Hepatic stellate cell (primary cell): ENCODE measurements around the gene APOBEC3H.

Source experiments
- DNase-seq: peaks from one replicate; pipeline ENCODE4 v3.0.0; 2011; ENCODE audit warnings: low spot score

APOBEC3H gene

DNA sequence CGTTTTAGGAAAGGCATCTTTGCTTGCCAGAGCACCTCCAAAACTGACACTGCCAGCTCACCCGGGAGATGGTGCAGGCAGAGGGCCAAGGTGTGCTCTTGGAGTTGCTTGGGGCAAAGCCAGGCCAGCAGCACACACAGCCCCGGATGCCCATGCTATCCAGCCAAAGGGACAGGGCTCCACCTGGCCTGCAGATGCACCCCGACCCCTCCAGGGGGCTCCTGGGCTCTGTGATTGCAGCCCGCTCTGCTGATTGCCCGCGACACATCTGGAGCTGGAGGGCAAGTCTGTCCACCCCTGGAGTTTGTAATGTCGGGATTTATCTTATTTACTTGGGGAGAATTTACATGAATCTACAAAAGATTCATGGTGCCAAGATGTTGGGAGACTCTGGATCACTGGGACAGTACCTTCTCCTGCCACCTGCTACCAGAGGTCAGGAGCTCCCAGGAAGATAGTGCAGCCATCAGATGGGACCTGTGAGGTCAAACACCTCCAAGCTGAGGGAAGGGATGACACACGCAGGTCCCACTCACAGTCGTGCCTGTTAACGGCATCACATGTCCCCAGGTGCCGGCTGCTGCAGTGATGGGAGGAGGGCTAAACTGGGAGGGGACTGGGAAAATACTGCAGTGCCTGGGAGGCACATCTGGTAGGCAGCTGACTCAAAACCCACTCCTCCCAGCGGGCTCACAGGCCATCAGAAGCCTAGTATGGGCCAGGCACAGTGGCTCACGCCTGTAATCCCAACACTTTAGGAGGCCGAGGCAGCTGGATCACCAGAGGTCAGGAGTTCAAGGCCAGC, 38.2 kb downstream of the APOBEC3H start:
- no peak for DNase-seq

DNA sequence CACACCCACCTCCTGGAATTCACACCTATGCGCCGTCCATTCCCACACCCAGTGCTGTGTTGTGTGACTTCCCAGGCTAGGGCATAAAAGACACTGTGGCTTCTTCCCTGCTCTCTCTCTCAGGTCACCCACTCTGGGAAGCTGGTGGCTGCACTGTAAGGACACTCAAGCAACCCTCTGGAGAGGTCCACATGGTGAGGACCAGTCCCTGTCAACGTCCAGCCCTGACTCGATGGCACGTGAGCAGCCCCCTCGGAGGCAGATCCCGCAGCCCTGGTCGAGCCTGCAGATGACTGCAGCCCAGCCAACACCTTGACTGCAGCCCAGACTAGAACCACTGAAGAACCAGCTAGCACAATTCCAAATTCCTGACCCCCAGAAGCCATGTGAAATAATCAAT, 39.3 kb downstream of the APOBEC3H start:
- DNase-seq, result no peak

DNA sequence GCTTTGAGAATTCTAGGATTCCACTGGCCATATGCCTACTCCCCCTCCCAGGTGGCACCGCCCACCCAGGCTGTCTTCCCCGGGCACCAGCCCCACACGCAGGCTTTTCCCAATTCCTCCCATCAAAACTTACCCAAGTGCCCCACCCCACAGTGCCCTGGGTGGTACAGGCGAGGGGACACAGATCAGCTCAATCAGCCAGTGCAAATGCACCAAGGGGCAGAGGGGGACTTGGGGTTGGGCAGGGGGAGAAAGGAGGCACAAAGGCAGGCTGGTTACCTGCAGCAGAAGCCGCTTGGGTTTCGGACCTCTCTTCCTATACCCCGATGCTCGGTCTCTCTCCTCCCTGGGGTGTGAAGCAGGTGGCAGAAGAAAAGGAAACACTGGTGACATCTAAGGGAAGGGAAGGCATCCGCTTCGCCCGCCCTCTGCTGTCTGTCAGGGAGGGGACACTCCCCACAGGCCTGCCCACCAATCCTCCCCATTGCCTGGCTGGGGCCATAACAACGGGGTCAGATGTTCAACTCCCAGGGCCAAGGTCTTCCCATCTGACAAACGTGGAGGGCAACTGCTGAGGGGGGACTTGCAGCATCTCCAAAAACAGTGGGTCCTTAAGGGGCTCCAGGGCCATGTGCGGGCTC, 41.4 kb downstream of the APOBEC3H start:
- no peak for DNase-seq

DNA sequence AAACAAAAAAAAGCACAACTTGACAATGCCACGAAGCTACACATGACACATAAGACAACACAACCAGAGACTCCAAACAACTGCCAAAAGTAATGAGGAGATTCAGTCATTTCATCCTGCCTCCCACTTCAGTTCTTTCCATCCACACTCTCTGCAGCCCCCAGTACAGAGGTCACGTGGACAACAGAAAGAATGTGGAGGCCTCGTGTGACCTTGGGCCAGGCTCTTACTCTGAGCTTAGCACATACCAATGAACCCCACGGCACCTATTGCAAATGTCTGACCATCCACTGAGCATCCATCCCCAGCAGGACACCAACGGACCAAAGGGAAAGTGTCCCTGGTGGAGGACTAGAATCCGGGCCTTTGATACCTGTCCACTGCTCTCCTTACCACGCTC, 42.9 kb downstream of the APOBEC3H start:
- no peak for DNase-seq

DNA sequence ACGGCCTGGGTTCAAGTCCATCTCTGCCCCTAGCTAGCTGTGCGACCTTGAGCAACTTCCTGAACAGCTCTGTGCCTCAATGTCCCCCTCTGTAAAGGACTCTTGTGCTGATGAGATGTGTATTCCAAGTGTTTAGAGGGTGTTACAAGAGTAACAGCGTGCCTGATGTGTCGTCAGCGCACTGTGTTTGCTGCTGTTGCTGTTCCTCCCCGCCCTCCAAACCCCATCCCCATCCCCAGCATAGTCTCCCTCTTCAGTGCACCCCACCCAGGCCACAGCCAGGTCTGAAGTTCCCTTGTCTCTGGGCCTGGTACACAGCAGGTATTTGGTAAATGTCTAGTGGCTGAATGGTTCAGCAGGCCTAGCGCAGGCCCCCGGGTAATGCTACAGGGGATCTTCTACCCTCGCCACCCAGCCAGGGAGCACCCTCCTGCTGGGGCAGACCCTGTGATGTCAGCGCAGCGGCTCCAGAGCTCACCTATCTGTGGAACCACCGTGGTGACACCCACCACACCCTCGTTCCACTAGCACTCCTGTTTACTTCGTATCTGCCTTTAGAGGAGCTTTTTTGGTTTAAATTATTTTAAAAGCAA, 45.1 kb downstream of the APOBEC3H start:
- no peak for DNase-seq

DNA sequence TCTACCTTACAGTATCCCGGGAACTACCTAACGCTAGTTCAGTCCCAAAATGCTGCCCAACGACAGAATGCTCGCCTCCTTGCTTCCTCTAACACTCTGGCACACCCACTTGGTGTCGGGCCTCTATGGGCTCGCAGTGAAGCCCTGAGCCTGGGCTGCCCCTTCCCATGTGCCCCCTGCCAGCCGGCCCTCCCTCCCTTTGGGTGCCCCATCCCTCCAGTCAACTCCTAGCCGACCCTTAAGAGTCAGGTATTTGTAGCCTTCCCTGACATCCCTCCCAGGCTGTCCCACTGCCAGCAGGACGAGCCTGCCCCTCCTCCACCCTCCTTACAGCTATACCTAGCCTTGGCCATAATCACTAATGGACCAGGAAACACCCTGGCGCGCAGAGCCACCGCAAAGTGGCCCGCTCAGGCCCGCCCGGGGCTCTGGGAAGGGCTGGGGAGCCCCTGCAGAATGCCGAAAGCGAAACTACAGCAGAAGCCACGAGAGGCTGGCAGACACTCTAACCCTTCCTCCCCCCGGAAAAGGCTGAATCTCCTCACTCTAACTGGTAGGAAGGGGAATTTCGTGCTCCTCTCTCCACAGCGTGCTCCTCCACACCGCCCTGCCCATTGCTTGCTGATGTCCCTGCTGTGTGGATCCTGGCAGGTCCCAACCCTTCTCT, 47.2 kb downstream of the APOBEC3H start:
- DNase-seq, result peak; percentile 81

DNA sequence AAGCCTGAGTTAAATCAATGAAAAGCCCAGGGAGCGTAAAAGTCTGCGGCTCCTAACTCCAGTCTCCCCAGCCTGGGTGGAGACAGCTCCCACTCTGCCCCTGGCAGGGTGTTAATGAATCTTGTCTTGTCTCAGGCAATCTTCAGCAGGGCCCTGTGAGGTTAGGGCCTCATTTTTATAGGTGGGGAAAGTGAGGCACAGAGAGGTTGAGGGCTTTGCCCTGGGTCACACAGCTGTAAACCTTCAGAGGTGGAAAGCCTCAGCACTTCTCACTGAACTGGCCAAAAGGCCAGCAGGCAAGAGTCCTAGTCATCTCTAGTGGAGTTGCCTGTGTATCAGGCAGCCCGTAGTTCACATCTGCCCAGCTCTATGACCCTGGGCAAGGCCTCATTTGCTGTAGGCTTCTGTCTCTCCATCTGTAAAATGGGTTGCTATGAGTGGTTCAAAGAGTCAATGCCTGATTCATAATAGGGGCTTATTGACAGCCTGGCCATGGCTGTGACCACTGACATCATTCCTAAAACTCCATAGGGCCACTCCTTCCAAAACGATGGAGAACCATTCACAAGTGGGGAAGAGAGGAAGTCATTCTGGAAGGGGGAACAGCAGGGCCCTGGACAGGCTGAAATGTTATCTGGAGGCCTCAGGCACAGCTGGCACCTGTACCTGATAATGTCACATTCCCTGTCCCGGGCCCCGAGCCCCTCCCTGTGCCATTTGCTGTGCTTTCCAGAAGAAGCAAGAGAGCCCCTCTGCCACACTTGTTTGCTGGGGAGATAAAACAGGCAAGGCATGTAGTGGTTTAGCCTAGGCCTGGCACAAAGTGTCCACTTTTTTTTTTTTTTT, 49.4 kb downstream of the APOBEC3H start:
- DNase-seq, result no peak

DNA sequence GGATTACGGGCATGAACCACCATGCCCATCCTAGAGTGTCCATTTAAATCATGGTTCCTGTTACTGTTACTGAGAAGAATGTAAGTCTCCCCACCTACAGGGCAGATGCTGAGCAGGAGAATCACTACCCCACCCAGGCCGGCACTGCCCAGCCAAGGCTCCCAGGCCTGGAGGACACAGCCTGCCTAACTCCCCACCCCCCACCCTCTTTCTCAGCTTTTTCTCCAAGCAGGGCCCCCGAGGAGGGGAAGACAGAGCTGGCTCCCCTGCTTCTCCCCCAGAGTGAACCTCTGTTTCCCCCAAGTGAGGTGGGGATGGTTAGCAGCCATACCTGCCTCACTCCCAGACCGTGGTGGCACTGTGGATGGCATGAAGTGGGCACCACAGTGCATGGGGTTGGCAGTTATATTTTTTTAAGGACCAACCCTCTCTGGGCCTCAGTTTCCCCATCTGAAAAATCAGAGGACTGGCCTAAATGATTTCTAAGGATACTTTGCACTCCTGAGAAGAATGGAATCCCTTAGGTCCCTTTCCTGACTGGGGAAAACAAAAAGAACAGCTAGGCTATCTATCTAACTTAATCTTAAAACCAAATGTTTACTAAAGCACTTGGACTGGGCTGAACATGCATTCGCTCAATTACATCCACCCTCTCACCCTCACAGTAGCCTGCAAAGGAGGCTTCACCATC, 50.4 kb downstream of the APOBEC3H start:
- no peak for DNase-seq

DNA sequence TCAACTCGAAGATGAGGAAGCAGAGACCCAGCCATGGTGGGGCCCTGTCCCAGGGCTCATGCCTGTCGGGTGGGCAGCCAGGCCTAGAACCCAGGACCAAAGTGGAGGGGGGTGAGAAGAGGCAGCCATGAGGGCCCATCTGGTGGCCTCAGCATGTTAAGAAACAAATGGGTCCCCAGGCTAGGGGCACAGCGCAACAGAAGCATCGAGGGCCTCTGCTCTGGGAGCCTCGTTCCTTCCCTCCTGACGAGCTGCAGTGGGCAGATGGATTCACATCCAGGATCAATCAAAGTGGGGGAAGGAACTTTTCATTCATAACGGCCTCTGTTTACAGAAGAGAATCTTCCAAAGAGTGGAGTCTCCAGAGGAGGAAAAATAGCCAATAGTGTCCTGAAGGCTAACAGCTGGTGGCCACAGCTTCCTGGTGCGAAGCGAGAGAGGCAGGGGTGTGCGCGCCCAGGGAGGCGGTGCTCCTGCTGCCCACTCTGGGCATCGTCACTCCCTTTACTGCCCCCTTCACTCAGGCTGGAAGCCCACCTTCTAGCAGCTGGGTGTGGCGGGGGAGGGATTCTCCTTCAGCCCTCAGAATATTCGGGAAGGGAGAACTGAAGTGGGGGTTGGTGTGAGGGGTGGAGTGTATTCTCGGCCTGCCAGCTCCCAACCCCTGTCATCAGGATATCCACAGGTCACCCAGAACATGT, 51.1 kb downstream of the APOBEC3H start:
- no peak for DNase-seq

DNA sequence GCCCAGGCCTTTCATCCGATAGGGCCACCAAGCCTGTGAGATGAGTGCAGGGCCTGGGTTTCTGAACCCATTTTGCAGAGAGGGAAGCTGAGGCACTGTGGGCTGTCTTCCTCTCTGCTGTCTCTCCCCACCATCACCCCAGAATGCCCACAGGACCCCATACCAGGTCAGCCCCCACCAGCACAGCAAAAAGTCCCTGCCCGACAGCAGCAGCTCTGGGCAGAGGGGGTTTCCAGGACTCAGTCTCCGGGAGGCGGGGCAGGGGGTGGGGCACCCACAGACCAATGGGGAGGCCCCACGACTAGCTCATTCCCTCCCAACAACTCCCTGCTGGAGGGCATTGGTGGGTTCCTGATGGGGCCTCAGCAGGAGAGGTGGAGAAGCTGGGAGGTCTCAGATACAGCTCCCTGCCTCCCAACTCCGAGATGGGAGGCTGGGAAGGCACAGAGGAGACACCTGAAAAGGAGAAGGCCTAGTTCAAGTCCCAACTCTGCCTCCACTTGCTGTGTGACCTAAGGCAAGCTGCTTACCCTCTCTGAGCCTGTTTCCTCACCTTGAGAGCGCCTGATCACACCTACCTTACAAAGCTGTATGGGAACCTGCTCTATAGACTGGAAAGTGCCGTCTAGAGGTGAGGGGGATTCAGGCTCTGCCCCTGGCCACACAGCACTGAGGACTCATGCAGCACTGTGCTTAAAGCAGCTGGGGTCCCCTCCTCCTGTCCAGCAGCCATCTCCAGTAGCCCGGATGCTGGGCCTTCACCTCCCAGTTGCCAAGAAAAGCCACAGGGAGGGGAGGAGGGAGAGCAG, 51.9 kb downstream of the APOBEC3H start:
- no peak for DNase-seq

DNA sequence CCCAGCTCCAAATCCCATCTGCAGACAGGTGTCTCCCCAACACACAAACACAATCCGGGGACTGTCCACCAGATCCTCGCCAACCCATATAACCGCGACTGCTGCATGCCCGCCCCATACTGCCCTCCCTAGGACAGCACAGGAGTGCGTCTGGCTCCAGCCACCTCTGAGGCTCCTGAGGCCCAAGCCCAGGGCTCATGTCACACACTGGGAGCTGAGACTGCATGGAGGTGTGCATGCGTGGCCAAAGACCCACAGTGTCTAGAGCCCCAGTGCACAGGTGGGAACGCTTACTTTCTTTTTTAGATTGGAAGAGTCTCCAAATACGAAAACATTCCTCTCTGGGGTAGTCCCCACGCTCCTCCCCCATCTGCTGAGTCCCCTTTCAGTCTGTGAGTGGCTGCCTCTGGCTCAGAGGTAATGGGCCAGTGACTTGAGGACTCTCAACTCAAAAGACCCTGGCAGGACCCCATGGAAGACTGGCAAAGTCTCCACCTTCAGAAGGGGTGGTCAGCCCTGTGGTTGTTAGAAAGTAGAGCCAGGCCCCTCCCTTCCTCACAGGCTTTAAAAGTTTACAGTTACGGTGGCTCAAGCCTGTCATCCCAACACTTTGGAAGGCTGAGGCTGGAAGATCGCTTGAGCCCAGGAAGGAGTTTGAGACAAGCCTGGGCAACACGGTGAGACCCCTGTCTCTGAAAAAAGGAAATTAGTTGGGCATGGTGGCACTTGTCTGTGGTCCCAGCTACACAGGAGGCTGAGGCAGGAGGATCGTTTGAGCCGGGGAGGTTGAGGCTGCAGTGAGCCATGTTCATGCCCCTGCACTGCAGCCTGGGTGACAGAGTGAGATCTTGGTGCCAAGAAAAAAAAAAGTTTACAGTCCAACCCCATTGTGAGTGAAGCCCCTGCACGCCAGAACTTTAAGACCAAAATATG, 53.1 kb downstream of the APOBEC3H start:
- DNase-seq, result no peak

DNA sequence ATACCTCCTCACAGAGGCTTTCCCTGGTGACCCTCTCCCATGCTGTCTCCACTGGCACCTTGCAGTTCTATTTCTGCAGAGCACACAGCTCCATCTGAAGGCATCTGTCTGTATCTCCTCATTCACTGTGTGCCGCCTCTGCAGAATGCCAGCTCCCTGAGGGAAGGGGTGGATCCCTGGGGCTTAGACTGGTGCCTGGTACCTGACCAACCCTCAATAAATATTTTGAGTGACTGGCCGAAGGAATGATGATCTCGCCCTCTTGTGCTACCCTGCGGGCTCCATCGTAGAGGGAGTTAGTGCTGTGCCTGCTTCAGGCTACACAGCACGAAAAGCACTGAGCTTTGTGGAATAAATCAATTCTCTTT, 53.8 kb downstream of the APOBEC3H start:
- no peak for DNase-seq

DNA sequence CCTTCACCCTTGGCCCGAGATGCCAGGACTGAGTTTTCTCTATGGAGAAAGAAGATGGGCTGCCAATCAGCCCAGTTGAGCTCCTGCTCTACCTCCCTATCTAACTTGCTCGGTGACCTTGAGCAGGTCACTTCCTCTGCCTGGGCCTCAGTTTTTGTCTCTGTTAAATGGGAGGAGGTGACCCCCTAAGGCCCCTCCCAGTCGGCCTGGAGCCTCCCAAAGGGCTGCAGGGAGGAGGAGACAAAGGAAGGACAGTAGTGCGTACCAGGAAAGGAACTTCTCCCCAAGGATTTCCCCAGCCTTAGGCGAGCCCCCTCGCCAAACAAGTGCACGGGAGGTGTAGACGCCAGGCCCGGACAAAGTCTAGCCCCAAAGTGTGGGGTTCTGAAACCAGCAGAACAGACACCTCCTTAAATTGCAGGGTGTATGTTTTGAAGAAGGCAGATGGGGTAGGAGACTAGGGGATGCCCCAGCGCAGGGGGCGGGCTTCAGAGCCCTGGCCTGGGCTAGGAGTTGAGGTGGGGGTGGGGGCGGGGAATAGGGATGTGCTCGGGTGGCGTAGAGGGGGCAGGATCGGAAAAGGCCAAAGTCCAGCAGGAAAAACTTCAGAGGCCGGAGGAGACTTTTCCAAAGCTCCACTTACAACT, 54.4 kb downstream of the APOBEC3H start:
- DNase-seq, result no peak

DNA sequence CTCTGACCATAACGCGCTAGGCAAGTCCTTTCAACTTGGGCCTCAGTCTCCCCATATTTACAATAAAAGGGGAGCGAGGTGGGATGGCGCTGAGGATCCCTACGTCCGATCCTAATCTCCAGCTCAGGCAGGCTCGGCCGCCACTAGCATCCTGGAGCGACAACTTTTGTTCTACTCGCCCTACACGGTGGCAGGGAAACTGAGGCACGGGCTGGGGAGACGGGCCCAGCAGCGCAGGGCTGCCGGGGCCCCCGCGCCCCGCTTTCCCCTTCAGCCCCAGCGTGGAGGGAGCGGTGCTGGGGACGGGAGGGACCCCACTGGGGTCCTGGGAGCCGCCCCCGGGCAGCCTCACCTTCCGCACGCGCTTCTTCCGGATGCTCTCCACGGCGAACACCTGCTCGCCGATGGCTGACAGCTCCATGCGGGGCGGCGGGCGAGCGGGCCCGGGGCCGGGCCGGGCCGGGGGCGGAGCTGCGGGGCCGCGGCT, 55.0 kb downstream of the APOBEC3H start:
- no peak for DNase-seq

DNA sequence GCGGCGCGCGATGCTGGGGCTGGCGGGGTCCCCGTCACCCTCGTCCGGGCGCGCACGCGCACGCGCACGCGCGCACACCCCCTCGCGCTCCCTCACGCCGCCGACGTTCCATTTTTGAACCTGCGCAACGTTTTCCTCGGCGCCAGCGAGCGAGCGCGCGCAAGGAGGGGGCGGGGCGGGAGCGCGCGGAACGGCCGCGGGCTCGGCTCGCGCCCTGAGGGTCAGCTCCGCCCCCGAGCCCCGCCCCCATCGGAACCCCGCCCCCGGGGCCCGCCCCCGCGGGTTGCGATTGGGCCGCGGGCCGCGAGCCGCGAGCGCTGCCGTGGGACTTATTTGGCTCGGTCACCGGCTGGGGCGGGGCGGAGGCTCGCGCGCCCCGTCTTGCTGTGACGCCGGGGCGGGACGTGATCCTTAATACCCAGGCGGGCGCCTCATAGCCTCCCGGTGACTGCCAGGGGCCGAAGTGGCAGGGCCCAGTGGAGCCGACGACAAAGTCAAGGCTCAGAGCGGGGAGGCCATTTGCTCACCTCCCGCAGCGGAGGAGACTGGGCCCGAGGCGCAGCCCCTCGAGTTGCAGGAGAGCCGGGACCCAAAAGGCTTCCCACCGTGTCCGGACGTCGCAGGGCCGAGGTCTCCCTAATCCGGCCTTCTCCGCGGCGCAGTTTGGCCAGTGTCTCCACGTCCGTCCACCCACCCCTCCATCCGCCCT, 55.6 kb downstream of the APOBEC3H start, which contains the start of gene CBX7:
CBX7 (minus strand) TSS at position 170 of the 709 bp plus-strand sequence. CDS start 236 bp downstream, outside the sequence.
- peak; percentile 95 for DNase-seq

DNA sequence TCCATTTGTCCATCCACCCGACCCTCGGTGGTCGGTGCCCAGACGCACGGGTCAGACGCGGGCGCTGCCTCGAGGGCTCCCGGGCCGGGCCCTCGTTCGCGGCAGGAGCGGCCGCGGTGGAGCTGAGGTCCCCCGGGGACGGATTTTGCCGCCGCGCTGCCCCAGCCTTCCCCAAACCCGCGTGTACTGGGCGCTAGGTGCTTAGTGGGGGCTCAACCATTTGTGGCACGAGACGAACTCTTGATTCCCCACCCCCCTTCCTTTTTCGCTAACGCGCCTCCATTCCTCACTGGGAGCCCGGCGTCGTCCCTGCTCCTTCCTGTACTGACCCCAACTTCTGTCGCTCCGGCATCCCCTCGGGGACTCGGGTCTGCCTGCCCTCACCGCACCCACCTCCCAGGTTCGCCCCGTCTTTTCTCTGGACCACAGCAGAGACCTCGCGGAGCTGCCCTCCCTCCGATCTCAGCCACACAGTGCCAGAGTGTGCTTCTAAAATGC, 56.2 kb downstream of the APOBEC3H start:
- no peak for DNase-seq
